ENCODE results near the gene WNT2. TPM values are rescaled to one million over a fixed set of nuclear protein-coding genes. Genes with fewer than 3 reads are reported as not detected.

The WNT2 gene
- total RNA-seq, 1 experiment from 2014 or later: not detected

DNA sequence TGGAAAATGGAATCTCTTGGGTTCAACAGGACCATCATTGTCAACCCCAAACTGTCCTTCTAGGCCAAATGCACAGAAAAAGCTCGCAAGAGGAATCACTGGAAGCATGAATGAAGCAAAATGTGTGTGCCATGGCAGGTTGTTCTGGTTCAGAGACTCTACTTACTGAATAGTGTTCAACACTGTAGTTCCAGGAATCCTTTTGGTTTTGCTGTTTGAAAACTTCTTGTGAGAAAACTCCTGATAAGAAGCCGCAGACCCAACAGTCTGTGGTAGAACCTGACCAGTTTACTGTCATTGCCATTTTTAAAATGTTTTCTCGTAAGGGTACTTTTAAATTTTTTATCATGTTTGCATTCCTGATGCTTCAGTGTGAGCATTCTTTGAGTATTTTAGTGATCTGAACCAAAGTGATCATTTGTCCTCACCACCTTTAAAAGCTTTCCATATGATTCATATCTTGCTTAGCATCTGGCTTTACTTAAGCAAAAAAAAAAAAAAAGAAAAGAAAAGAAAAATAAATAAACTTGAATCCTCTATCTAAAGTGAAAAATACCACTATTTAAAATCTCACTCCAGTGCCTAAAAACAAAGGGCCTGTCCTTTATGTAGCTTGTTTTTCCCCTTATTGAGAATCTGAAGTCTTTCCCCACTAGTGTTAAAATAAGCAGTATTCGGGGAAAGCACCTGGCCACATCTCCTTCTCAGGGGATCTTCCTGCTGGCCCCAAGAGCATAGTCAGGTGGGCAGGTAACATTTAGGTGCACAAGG, 92.4 kb downstream of the WNT2 start:
- Mint-ChIP-seq H3K4me1 (ENCODE audit: low read depth, unreplicated experiment) (no peaks in the 10 kb centered on the region), H3K27me3 (ENCODE audit: insufficient read depth, unreplicated experiment) (peaks cover 2% of the 10 kb centered on the region), H3K9me3 (ENCODE audit: unreplicated experiment) (peaks cover 1% of the 10 kb centered on the region), H3K27ac (ENCODE audit: unreplicated experiment) (no peak overlapping the region), H3K36me3 (ENCODE audit: insufficient read depth, unreplicated experiment) (peaks cover 4% of the 10 kb centered on the region), H3K4me3 (ENCODE audit: unreplicated experiment) (no peak overlapping the region)
- POLR2A ChIA-PET: no interaction called here
- CTCF ChIA-PET: interaction anchor here (0.6 kb wide), 1 partner anchor 626 kb away, joined by 5 read pairs; no protein-coding TSS in a partner anchor
- Histone ChIP-seq H3K4me3 (ENCODE audit: low read depth, low read length) (no peak overlapping the region), H3K36me3 (ENCODE audit: control insufficient read depth, insufficient read depth, low read length) (no peaks in the 10 kb centered on the region), H3K4me1 (no peaks in the 10 kb centered on the region; the same call in 1 of the 2 replicates), H3K9me3 (0 out of 2 replicates have a peak, but pooled peaks cover under 1% of the 10 kb centered on the region), H3K27me3 (replicated peaks; ENCODE audit: control insufficient read depth, insufficient read depth, low read length) (no peaks in the 10 kb centered on the region)
- DNase-seq: no peak
- TF ChIP-seq, protein P1, sequence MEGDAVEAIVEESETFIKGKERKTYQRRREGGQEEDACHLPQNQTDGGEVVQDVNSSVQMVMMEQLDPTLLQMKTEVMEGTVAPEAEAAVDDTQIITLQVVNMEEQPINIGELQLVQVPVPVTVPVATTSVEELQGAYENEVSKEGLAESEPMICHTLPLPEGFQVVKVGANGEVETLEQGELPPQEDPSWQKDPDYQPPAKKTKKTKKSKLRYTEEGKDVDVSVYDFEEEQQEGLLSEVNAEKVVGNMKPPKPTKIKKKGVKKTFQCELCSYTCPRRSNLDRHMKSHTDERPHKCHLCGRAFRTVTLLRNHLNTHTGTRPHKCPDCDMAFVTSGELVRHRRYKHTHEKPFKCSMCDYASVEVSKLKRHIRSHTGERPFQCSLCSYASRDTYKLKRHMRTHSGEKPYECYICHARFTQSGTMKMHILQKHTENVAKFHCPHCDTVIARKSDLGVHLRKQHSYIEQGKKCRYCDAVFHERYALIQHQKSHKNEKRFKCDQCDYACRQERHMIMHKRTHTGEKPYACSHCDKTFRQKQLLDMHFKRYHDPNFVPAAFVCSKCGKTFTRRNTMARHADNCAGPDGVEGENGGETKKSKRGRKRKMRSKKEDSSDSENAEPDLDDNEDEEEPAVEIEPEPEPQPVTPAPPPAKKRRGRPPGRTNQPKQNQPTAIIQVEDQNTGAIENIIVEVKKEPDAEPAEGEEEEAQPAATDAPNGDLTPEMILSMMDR (IDR thresholded peaks at IDR 0.05; ENCODE audit: insufficient read depth in 1 of 2, low read depth in 1 of 2, low read length in 1 of 2, severe bottlenecking in 1 of 2, unreplicated experiment in 1 of 2): no peak
- intact Hi-C loops (cut with micrococcal nuclease; ENCODE audit: unreplicated experiment): no loop called here
- BruUV-seq (replicated peaks): no TSS peak

DNA sequence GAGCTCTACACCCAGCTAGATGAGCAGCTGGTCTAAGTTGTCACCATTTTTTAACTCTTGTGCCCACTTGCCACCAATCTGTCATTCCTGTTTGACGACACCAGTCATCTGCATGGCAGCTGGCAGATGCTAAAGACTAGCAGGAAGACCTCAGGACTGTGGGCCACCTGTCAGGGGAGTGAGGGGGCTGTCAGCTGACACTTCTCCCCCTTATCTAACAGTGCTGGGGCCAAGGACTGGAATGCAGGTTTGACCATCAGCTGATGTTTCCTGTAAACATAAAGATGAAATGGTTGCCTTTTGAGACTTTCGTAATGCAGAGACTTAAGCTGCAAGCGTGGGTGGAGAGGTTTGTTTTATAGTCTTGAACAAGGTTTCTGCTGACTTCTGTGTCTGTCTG, 93.5 kb downstream of the WNT2 start:
- TF ChIP-seq, protein P1 (IDR thresholded peaks at IDR 0.05; ENCODE audit: insufficient read depth in 1 of 2, low read depth in 1 of 2, low read length in 1 of 2, severe bottlenecking in 1 of 2, unreplicated experiment in 1 of 2): no peak
- DNase-seq: peak in 1 of 2 experiments; percentile 7
- H3K4me3 ChIP-seq (ENCODE audit: low read depth, low read length): no peak overlapping the region
- H3K9me3 Mint-ChIP-seq (ENCODE audit: unreplicated experiment): no peaks in the 10 kb centered on the region
- no peak overlapping the region for H3K27ac Mint-ChIP-seq (ENCODE audit: unreplicated experiment)
- peaks cover 4% of the 10 kb centered on the region for H3K36me3 Mint-ChIP-seq (ENCODE audit: insufficient read depth, unreplicated experiment)
- no TSS peak for BruUV-seq (replicated peaks)
- no peaks in the 10 kb centered on the region for H3K27me3 Mint-ChIP-seq (ENCODE audit: insufficient read depth, unreplicated experiment)
- POLR2A ChIA-PET: no interaction called here
- no peaks in the 10 kb centered on the region for H3K27me3 ChIP-seq (replicated peaks; ENCODE audit: control insufficient read depth, insufficient read depth, low read length)
- H3K4me1 Mint-ChIP-seq (ENCODE audit: low read depth, unreplicated experiment): no peaks in the 10 kb centered on the region
- H3K4me3 Mint-ChIP-seq (ENCODE audit: unreplicated experiment): no peak overlapping the region
- intact Hi-C loops (cut with micrococcal nuclease; ENCODE audit: unreplicated experiment): no loop called here
- CTCF ChIA-PET: no interaction called here
- no peaks in the 10 kb centered on the region; the same call in 1 of the 2 replicates for H3K4me1 ChIP-seq
- no peaks in the 10 kb centered on the region for H3K9me3 ChIP-seq
- no peaks in the 10 kb centered on the region for H3K36me3 ChIP-seq (ENCODE audit: control insufficient read depth, insufficient read depth, low read length)

DNA sequence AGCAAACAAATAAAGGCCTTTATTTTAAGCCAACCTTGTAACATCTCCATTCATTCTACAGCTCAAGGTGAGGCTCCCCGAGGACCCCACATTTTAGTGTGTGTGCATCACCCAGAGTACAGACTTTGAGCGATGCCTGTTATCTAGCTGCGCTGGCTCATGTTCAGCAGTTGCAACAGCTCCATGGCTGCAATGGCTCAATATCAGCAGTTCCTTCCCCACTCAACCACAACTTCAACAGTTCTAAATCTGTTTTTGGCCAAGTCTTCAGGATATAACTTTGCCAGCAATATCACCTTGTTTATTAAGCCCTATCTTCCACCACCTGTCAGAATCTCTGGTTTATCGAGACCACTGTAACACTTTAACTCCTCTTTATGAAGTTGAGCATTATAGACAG, 95.8 kb downstream of the WNT2 start:
- Mint-ChIP-seq H3K4me3 (ENCODE audit: unreplicated experiment) (no peak overlapping the region), H3K9me3 (ENCODE audit: unreplicated experiment) (no peaks in the 10 kb centered on the region), H3K36me3 (ENCODE audit: insufficient read depth, unreplicated experiment) (peaks cover 10% of the 10 kb centered on the region), H3K27me3 (ENCODE audit: insufficient read depth, unreplicated experiment) (no peaks in the 10 kb centered on the region), H3K27ac (ENCODE audit: unreplicated experiment) (no peak overlapping the region), H3K4me1 (ENCODE audit: low read depth, unreplicated experiment) (no peaks in the 10 kb centered on the region)
- Histone ChIP-seq H3K4me3 (ENCODE audit: low read depth, low read length) (no peak overlapping the region), H3K36me3 (ENCODE audit: control insufficient read depth, insufficient read depth, low read length) (no peaks in the 10 kb centered on the region), H3K9me3 (no peaks in the 10 kb centered on the region), H3K27me3 (replicated peaks; ENCODE audit: control insufficient read depth, insufficient read depth, low read length) (no peaks in the 10 kb centered on the region), H3K4me1 (no peaks in the 10 kb centered on the region; the same call in 1 of the 2 replicates)
- no TSS peak for BruUV-seq (replicated peaks)
- TF ChIP-seq, protein P1 (IDR thresholded peaks at IDR 0.05; ENCODE audit: insufficient read depth in 1 of 2, low read depth in 1 of 2, low read length in 1 of 2, severe bottlenecking in 1 of 2, unreplicated experiment in 1 of 2): no peak
- CTCF ChIA-PET: no interaction called here
- no peak for DNase-seq
- POLR2A ChIA-PET: no interaction called here
- intact Hi-C loops (cut with micrococcal nuclease; ENCODE audit: unreplicated experiment): no loop called here

Measured in Caco-2 (cell line).